GM19025 (cell line): ENCODE data around the gene TRAM2.

Experiments used
- ATAC-seq: cut with Tn5 transposase; IDR thresholded peaks from one replicate; pipeline ENCODE4 v1.9.1; 2021; ENCODE audit warnings: mild to moderate bottlenecking, low read depth, moderate library complexity; ENCODE audit not compliant: unreplicated experiment

Gene TRAM2

GRCh38 chr6:52571099-52571755 lies 5.6 kb downstream of the TRAM2 start:
- no peak for ATAC-seq

GRCh38 chr6:52570291-52570700 lies 6.6 kb downstream of the TRAM2 start:
- no peak for ATAC-seq

DNA sequence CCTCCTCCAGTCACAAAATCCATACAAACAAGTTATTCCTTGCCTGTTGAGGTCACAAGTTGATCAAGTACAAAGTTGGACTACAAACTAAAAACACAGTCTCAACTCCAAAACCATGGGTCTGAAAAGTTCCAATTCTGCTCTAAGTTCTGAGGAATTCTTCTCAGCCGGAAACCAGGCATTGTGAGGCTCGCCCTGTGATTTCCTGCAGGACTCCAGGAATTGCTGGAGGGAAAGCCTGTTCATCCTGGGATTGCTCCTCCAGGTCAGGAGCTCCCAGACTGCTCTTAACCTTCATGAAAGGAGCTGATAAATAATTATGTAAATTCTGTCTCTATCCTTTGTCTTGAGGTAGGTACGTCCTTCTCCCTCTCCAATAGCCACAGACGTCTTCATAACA lies 8.5 kb downstream of the TRAM2 start:
- ATAC-seq: no peak

DNA sequence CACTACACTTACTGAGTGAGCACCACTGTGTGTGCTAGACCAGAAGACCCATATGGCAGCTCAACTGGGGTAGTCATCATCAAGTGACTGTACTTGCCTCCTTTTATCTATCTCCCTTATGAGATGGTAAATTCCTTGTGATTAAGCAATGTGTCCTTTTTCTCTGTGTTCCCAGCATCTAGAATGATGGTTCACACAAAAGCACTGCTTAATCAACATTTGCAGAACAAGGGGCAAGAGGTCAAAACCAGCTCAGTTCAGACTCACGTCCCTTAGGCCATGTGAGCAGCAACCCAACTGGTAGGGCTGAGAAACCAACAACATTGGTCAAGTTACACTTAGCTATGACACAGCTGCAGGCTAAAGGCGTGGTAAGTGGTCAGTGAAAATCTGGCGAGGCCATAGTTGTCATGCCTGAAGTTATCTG lies 10.0 kb downstream of the TRAM2 start:
- no peak for ATAC-seq

DNA sequence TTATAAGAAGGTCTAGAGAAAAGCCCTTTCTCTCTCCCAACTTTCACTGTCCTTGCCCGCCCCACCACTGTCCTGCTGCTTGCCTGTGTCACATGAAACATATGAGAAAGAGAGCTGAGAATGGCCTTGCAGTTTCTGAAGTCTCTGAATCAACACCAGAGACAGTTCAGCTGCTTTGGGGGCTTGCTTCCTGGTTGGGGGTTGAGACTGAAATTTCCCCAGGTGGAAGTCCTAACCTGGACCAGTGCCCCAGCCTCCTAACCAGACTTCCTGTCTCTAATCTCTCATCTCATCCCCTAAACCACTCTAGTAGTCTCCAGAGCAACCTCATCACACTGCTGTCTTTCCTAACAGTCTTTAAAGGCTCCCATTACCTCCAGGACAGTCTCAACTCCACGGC lies 10.7 kb downstream of the TRAM2 start:
- peak; percentile 68 for ATAC-seq

DNA sequence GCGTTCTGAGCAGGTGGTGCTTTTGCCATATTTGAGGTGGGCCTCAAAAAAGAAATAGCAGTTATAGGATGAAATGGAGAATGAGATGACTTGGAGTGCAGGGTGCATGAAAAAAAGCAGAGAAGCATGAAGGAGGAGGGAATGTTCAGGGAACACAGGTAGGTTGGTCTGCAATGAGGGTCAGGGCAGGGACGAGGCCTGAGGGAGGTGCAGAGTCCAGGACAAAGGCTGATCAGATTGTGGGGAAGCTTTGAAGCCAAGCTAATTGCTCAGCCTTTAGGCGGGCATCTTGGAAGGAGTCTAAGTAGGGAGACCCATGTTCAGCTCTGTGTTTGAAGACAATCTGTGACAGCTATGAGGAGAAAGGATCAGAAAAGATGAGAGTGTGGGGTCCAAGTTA lies 12.0 kb downstream of the TRAM2 start:
- no peak for ATAC-seq

DNA sequence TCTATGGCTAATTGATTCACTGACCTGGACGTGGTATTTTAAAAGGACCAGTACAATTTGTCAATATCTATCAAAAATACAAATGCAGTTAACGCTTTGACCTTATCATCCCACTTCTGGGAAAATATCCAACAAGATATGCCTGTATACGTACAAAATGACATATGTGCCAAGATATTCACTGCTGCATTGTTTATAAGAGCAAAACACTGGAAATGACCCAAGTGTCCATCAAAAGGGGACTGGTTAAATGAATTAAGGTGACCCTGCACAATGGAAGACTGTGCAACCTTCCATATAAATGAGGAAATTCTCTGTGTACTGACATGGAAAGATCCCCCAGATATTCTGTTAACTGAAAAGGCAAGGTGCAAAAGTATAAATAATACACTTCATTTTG lies 13.9 kb downstream of the TRAM2 start:
- no peak for ATAC-seq

DNA sequence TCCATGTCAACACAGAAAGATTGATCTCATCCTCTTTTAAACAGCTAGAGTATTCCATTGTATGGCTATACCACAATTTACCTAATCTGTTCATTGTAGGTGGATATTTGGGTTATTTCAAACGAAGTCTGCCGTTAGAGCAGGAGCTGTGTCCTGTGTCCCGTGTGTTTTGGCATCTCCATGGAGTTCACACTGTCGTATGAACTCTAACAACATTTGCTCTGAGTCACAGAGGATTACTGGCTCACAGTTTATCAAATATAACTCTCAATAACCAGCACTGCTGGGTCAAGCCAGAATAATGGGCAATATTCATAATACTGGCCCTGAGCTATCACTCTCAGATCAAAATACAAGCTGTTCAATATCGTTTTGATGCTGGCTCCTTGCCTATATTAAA lies 16.4 kb downstream of the TRAM2 start:
- ATAC-seq: no peak

GRCh38 chr6:52558266-52559000 lies 18.4 kb downstream of the TRAM2 start:
- no peak for ATAC-seq

DNA sequence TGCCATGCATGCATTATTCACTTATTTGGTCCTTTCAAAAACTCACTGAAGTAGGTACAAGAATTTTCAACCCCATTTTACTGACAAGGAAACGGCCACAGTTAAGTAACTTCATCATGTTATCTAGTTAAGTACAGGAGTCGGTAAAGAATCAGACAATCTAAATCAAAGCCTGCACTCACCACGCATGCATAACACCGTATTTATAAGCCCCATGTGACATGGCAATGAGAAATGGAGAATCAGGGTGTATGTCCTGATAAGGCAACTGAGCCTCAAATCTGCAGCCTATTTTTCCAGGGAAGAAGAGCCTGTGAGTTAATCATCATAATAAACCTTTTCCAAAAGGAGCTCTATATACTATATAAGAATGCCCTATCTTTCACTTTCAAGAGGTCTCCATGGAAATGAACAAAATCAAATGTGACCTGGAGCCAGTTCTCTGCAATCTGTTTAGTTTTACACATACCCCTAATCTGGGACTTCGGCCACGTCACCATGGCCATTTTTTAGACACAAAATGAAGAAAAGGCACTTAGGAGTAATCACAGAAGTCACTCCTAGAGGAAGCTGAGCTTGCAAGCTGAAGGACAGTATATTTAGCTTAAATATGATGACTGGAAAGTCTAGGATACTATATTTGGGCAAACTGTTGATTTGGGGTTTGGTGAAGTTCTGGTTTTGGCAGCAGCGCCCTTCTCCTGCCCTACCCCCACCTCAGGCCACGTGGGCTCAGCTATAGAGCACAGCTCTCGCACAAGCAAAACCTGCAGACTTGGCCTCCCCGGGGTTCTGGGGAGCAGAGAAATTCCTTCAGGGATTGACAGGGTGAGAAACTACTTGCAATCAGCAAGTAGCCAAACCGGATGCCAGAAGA lies 19.2 kb downstream of the TRAM2 start:
- ATAC-seq: no peak

DNA sequence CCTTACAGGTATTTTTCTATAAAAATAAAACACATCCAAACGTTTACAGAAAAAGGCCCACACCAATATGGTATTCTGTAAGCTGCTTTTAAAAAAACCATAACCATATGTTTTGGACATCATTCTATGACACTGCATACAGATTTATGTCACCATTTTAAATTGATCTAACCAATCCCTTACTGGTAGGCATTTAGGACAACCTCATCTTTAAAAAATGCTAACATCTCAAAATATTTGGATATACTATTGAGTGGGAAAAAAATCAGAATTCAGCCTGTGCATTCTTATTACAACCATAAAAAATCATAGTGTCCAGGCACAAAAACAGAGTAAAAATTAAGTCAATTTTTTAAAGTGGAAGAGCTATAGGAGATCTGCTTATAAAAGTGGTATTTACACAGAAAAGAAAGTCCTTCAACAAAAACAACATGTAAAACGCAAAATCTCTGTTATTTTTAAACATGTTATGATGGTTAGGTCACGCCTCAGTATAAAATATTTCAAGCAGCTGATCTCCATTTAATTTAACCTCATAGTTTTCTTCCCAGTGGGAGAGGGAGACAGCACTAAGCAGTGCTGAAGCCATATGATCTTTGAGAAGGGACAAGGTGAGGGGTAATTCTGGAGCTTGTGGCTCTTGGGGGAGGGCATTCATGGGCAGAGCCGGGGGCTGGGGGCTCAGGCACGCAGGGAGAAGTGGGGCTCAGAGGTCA lies 21.2 kb downstream of the TRAM2 start:
- no peak for ATAC-seq

GRCh38 chr6:52554684-52555280 lies 22.1 kb downstream of the TRAM2 start:
- ATAC-seq: no peak

- no peak for ATAC-seq
These were observed 23.1 kb downstream of the TRAM2 start for GRCh38 chr6:52553719-52554118.

DNA sequence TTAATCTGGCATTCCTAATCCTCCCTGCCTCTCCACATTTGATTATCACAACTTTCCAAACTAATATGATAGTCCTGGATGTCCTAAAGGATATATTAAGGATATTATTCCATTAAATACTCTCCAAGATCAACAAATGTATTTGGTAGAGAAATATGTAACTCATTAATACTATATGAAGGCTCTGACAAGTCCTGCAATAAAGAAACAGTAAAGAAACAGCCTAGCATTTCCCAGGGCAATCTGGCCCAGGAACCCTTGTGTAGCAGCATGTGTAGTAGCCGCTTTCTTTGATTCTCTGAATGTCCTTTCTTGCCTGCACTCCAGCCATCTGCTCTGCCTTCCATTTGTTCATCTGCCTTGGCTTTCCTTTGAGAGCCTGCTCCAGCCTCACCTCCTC lies 23.7 kb downstream of the TRAM2 start:
- ATAC-seq: no peak

GRCh38 chr6:52552278-52552643 lies 24.6 kb downstream of the TRAM2 start:
- peak; percentile 87 for ATAC-seq

GRCh38 chr6:52551483-52552277 lies 25.2 kb downstream of the TRAM2 start:
- no peak for ATAC-seq

DNA sequence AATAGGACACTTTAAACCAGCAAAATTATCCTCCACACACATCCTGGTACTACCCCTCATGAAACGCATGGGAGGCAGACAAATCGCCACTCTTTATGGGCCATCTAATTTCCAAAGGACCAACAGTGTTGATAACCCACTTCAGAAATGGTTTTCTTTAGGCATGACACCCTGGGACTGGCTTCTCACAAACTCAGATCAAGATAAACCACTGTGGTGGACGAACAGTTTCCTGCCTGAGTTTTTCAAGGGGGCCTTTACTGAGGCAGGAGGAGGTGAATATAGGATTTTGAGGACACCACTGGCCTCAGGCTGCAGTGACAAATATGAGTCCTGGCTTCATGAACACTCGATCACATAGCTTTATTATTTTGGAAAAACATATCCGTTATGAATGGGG lies 26.0 kb downstream of the TRAM2 start:
- no peak for ATAC-seq

DNA sequence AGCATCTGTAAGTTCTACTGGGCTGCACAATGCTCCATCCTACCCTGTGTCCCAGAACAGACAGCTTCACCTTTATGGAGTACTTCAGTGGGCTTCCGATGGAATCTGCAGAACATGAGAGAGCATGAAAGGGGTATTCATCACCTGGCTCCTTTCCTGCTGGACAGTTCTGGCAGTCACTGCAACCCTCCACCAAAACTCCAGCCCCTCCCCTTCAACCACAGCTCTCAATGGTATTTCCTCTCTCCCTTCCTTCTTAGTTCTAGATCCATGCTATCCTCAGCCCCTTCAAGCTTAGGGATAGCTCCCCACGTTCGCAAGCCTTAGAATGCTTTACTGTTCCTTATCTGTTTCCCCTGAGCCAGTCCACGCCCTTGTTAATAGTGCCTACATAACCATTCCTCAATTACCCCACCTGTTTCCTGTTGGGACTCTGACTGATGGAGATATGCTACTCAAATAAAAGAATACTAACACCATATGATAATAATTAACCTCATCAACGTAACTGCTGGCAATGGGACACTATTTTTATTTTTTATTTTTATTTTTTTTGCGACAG lies 26.8 kb downstream of the TRAM2 start:
- no peak for ATAC-seq

DNA sequence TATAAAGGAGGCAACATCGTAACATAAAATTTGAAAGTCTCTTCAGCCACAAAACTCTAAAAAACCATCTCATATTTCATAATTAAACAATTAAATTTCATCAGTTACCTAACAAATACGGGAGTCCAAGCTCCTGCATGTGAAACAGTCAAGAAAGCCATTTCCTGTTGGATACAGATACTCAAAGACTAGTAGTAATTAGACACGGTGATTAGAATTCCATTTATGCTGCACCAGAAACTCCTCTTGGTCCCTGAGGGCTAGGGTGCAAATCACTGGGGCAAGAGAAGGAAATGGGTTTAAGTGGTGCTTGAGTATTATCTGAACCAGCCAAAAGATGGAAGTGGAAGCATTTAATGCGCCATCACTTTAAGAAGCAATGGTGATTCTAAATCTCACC lies 27.4 kb downstream of the TRAM2 start:
- ATAC-seq: no peak
